Endothelial cell of hepatic sinusoid (primary cell): ENCODE measurements around the gene PPARD.

Experiments used
- in situ Hi-C: cut with HindIII; loops from 2 replicates; pipeline ENCODE4 v1.10.0; 2017; ENCODE audit warnings: low sequenced_read_pairs

PPARD gene

DNA sequence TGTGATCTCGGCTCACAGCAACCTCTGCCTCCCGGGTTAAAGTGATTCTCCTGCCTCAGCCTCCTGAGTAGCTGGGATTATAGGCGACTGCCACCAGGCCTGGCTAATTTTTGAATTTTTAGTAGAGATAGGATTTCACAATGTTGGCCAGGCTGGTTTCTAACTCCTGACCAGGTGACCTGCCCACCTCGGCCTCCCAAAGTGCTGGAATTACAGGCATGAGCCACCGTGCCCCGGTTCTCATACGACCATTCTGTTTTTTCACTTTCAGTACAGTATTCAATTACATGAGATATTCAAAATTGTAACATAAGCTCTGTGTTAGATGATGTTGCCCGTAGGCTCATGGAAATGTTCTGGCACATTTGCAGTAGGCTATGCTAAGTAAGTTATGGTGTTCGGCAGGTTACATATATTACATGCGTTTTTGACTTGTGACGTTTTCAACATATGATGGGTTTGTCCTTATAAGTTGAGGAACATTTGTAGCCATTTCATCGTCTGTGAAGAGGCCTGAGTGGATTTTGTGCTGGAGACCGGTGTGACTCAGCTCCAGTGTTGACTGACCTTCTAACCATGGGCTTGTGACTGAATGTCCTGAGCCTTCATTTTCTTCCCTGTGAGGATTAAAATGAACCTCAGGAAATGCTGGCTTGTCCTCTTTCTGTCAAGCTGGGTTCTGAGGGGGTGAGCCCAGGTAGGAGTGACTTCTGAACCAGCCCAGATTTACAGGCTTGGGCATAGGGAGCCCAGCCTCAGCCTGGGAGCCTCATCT is 12.2 kb downstream of the PPARD start:
- in situ Hi-C loops: no loop called here

- in situ Hi-C loops: no loop called here
Measured at GRCh38 chr6:35356391-35356790, 14.0 kb downstream of the PPARD start.

DNA sequence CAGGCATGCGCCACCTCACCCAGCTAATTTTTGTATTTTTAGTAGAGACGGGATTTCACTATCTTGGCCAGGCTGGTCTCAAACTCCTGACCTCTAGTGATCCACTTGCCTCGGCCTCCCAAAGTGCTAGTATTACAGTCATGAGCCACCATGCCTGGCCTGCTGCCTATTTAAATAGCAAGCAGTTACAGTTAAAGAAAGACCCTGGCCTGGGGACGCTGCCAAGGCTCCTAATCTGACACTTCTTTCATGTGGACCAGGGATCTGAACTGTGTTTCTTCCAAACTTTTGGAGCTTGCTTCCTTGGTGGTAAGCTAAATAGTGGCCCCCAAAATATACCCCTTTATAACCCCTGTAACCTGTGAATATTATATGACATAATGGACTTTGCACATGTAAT is 15.3 kb downstream of the PPARD start:
- in situ Hi-C loops: no loop called here

DNA sequence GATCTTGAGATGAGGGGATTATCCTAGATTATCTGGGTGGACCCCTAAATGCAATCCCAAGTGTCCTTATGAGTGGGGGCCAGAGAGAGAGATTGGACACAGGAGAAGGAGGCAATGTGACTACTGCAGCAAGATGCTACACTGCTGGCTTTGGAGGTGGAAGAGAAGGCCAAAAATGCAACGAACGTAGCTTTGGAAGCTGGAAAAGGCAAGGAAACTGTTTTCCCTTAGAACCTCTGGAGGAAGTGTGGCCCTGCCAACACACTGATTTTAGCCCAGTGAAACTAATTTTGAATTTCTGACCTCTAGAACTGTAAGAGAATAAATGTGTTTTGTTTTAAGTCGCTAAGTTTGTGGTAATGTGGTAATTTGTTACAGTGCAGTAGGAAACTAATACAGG is 15.7 kb downstream of the PPARD start:
- in situ Hi-C loops: no loop called here

GRCh38 chr6:35359346-35359743 is 17.0 kb downstream of the PPARD start:
- in situ Hi-C loops: no loop called here

DNA sequence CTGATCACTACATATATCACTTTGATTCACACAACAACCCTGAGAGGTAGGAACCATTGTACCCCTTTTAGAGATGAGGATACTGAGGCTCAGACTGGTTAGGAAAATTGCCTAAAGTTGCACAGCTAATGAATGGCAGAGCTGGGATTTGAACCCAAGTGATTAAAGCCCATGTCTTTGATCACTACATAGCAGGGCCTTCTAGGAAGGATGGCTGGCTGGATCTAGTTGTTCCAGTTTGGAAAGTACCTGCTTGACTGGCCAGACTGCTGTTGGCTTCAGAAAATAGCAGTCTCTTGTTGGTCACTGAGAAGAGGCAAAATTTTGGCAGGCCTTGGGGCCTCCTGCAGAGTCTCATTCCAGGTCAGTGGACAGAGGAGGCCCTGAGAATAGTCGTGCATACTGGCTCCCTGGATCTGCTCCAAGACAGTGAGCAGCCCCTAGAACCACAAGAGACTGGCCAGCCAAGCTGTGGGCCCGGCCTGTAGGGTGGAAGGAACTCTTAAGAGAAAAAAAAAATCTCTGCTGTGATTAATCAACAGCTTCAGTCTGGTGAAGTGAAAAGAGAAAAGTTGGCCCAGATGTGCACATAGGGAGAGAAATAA is 17.5 kb downstream of the PPARD start:
- in situ Hi-C loops: no loop called here

DNA sequence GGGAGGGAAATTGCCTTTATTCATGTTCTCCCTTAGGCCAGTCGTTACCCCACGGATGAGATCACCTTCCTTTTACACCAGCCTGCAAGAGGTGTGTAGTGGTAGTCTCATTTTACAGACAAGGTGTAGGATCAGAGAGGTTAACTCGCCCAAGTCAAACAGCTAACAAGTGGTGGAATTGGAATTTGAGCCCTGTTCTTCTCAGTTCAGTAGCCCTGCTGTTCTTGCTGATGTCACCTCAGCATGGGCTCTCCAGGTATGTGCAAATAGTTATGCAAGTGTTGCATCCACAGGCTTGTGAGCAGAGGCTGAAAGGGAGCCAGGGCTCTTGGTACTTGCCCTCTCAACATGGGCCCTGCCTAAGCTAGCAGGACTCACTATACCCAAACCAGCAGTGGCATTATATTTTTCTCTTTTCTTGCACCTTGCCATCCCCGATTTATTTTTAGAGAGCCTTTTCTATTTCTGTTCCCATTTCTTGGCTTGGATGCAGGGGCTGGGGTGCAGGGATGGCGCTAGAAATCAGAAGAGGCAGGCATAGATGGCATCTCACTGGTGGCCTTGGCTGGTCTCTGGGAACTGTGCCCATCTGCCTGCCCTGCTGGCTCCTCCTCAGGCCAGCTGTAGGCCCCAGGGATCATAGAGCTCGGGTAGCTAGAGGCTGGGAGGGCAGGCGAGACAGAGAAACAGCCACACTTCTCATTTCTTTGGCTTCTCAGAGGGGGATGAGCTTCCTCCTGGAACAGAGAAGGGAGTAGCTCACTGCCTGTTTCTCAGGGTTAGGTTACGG is 18.2 kb downstream of the PPARD start:
- in situ Hi-C loops: no loop called here

DNA sequence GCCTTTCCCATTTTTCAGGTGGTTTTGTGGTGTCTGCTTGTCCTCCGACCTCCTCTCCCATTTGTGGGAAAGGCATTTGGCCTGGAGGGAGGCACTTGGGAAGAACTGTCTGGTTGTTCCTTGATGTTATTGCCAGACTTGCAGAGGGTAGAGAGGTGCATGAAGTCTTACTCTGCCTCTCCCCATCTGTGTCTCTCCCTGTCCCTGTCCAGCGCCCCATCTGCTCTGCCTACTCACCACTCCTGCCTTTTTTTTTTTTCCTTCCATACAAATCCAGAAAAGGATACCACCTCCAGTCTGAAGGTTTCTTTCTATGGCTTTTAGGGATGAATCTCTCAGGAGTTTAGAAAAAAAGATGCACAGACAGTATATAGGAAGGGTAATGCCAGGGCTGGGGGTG is 19.8 kb downstream of the PPARD start:
- in situ Hi-C loops: no loop called here

- in situ Hi-C loops: no loop called here
Measured at GRCh38 chr6:35363293-35363750, 21.0 kb downstream of the PPARD start.

GRCh38 chr6:35365594-35366203 is 23.3 kb downstream of the PPARD start:
- in situ Hi-C loops: no loop called here

- in situ Hi-C loops: no loop called here
Measured at GRCh38 chr6:35366204-35366596, 23.8 kb downstream of the PPARD start.

DNA sequence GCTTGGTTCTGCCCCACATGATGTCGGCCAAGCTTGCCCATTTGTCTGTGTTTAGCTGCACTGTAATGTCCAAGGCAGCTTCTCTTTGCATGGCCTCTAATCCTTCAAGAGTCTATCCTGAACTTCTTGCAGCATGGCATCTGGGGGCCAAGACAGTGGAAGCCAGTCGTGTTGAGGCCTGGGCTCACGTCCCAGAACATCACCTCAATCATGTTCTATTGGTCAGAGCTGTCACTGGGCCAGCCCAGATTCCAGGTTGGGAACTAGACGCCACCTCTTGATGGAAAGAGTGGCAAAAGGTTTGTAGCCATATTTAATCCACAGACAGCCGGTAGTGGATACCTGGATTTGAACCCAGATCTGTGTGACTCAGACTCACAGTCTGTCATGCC is 25.3 kb downstream of the PPARD start:
- in situ Hi-C loops: no loop called here

DNA sequence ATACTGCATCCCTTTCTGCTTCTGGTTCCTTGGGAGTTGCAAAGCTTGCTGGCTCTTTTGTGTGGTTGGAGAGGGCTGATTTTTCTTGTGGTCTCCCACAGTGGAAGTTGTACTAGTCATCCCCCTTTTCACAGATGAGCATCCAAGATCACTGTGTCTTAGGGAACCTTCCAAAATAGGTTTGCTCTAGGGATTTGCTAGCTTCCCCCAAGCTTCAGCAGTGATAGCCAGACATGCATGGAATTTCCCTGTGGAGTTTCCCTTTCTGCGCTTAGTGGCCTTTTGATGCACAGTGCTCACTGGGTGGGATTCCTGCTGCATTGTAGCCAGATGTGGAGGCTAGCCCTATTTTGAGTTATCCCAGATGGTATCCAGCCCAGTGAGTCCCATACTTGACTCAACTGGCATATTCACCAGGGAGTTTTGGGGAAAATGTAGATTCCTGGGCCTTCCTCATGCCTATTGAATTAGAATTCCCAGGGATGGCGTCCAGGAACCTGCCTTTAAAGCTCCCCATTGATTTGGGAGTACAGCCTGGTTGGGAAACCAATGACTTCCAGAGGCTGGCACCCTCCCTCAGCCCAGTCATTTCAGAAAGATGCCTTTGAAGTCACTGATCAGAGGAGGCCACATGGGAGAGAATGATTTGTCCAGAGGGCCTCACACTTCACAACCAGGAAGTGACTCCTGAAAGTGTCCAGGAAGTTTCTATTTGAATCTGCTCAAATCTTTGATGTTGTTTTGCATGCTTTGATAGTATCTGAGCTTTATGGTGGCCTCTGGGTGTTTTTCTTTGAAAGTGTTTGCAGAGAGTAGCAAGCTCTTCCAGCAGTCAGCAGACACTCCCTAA is 25.9 kb downstream of the PPARD start:
- in situ Hi-C loops: no loop called here

- in situ Hi-C loops: no loop called here
Measured at GRCh38 chr6:35370124-35370741, 27.9 kb downstream of the PPARD start.

DNA sequence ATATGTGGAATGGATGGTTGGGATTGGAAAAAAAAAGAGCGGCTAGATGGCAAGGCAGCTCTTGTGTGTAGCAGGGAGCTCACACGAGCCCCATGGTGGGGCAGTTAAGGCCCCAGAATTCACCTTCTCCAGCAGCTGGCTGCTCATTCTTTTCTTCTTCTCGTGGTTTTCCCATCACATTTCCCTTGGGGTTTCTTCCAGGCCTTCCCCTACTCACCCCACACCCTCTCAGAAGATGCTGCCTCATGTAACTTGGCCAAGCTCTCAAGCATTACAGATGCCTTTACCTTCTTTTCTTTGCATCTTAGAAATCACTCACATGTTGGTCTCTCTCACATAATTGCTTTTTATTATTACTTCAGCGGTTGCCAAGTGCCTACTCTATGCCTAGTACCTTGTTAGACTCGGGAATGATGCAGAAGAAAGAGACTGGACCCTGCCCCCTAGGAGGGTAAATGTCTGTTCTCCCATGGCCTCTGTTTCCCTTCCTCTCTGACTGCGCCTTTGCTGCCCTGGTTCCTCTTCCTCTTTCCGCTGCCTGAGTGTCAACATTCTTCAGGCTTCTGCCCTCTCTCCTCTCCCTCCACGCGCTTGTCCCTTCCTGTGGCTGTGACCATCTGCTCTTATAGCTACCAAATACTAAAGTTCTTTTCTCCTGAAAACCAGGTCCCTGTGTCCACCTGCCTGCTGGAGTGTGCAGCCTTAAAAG is 28.6 kb downstream of the PPARD start:
- in situ Hi-C loops: no loop called here

DNA sequence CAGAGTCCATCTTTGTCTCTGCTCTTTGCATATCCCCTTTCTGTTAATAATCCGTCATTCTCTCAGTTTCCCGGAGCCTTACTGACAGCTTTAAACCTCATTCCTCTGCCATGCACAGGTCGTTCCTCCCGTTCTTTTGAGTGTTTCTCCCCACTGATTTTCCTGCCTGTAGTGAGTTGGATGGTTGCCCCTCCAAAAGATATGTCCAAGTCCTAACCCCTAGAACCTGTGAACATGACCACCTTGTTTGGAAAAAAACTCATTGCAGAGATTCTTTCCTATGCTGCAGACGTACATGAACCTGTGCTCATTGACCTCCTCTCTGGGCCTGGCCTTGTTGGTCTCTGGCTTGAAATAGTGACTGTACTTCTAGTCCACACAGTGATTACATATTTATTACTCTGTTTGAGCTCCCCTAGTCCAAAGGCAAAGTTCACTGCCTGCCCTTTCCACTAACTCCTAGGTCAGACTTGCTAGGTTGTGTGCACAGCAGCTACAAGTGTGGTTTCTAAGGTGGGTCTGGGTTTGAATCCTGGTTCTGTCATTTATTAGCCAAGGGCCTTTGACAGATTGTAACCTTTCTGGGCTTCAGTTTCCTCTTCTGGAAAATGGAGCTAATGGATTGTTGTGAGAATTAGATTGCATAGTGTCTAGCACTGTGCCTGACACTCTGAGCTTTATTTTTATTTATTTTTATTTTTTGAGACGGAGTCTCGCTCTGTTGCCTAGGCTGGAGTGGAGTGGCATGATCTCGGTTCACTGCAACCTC is 29.3 kb downstream of the PPARD start:
- in situ Hi-C loops: no loop called here

GRCh38 chr6:35372633-35373032 is 30.3 kb downstream of the PPARD start:
- in situ Hi-C loops: no loop called here

GRCh38 chr6:35376281-35376680 is 33.9 kb downstream of the PPARD start:
- in situ Hi-C loops: loop anchor here (5.0 kb wide), 1 partner anchor 46 kb away; no protein-coding TSS in a partner anchor

GRCh38 chr6:35377002-35377401 is 34.6 kb downstream of the PPARD start:
- in situ Hi-C loops: loop anchor here (5.0 kb wide), 1 partner anchor 45 kb away; no protein-coding TSS in a partner anchor
